H9 (cell line): ENCODE measurements around the gene INPP5B. TPM values are rescaled to one million over a fixed set of nuclear protein-coding genes. Genes with fewer than 3 reads are reported as not detected.

Source experiments
- DNase-seq: peaks from one replicate; pipeline ENCODE4 v3.0.0-alpha.2; 2017
- H2AFZ ChIP-seq: one replicate; pipeline ENCODE4 v1.6.1; 2013; ENCODE audit warnings: mild to moderate bottlenecking, low read length, control low read depth, moderate library complexity
- H2AK5ac ChIP-seq: 2 replicates; pipeline ENCODE4 v1.6.1; 2013; ENCODE audit warnings: low read length, control low read depth, mixed read lengths; ENCODE audit not compliant: insufficient read length
- H2BK120ac ChIP-seq: one replicate; pipeline ENCODE4 v1.6.1; 2013; ENCODE audit warnings: low read depth, mild to moderate bottlenecking, low read length, control low read depth, inconsistent platforms; ENCODE audit not compliant: poor library complexity, severe bottlenecking
- H2BK12ac ChIP-seq: 2 replicates; pipeline ENCODE4 v1.6.1; 2013; ENCODE audit warnings: low read length, control low read depth, mixed read lengths, low read depth; ENCODE audit not compliant: insufficient read length
- H2BK15ac ChIP-seq: 2 replicates; pipeline ENCODE4 v1.6.1; 2013; ENCODE audit warnings: low read depth, low read length, control low read depth
- H2BK20ac ChIP-seq: one replicate; pipeline ENCODE4 v1.6.1; 2013; ENCODE audit warnings: low read depth, mild to moderate bottlenecking, low read length, control low read depth, inconsistent platforms; ENCODE audit not compliant: poor library complexity, severe bottlenecking
- H2BK5ac ChIP-seq: 2 replicates; pipeline ENCODE4 v1.6.1; 2013; ENCODE audit warnings: low read length, control low read depth, mixed read lengths; ENCODE audit not compliant: insufficient read length
- H3K14ac ChIP-seq: 2 replicates; pipeline ENCODE4 v1.6.1; 2013; ENCODE audit warnings: low read length, control low read depth; ENCODE audit not compliant: insufficient read depth
- H3K18ac ChIP-seq: 2 replicates; pipeline ENCODE4 v1.6.1; 2013; ENCODE audit warnings: low read depth, mild to moderate bottlenecking, mixed read lengths, low read length, control low read depth; ENCODE audit not compliant: insufficient read length
- H3K23ac ChIP-seq: 2 replicates; pipeline ENCODE4 v1.6.1; 2013; ENCODE audit warnings: low read length, control low read depth, mixed read lengths, low read depth; ENCODE audit not compliant: insufficient read length
- H3K23me2 ChIP-seq: 2 replicates; pipeline ENCODE4 v1.6.1; 2013; ENCODE audit warnings: low read depth, mild to moderate bottlenecking, mixed read lengths, low read length, control low read depth; ENCODE audit not compliant: insufficient read length, poor library complexity, severe bottlenecking
- H3K27ac ChIP-seq: 2 replicates; pipeline ENCODE4 v1.5.1; 2013; ENCODE audit warnings: low read length, control low read depth, mixed read lengths, low read depth; ENCODE audit not compliant: insufficient read length
- H3K27me3 ChIP-seq: 2 replicates; pipeline ENCODE4 v1.6.1; 2013; ENCODE audit warnings: low read length, control low read depth, inconsistent platforms; ENCODE audit not compliant: insufficient read depth
- H3K4ac ChIP-seq: 2 replicates; pipeline ENCODE4 v1.6.1; 2013; ENCODE audit warnings: low read depth, mild to moderate bottlenecking, control low read depth, inconsistent platforms, low read length, moderate library complexity
- H3K4me1 ChIP-seq: 2 replicates; pipeline ENCODE4 v1.6.1; 2013; ENCODE audit warnings: low read length, control low read depth, inconsistent platforms; ENCODE audit not compliant: insufficient read depth
- H3K4me2 ChIP-seq: 2 replicates; pipeline ENCODE4 v1.6.1; 2013; ENCODE audit warnings: low read length, control low read depth, mixed read lengths; ENCODE audit not compliant: insufficient read length, insufficient read depth
- H3K56ac ChIP-seq: 2 replicates; pipeline ENCODE4 v1.6.1; 2013; ENCODE audit warnings: low read depth, mild to moderate bottlenecking, mixed read lengths, low read length, control low read depth; ENCODE audit not compliant: insufficient read length
- H3K79me1 ChIP-seq: 2 replicates; pipeline ENCODE4 v1.6.1; 2013; ENCODE audit warnings: low read depth, mild to moderate bottlenecking, moderate library complexity, low read length, control low read depth, inconsistent platforms; ENCODE audit not compliant: insufficient read depth, poor library complexity, severe bottlenecking
- H3K79me2 ChIP-seq: 2 replicates; pipeline ENCODE4 v1.6.1; 2013; ENCODE audit warnings: low read length, control low read depth, inconsistent platforms; ENCODE audit not compliant: insufficient read depth
- H3K9ac ChIP-seq: 2 replicates; pipeline ENCODE4 v1.6.1; 2013; ENCODE audit warnings: low read length, control low read depth, mixed read lengths; ENCODE audit not compliant: insufficient read length; ENCODE audit errors: extremely low read depth
- H3K9me3 ChIP-seq: one replicate; pipeline ENCODE4 v1.6.1; 2013; ENCODE audit warnings: low read depth, low read length, inconsistent platforms; ENCODE audit not compliant: control insufficient read depth
- H3T11ph ChIP-seq: one replicate; pipeline ENCODE4 v1.6.1; 2013; ENCODE audit warnings: mild to moderate bottlenecking, low read length, control low read depth, inconsistent platforms
- H4K20me1 ChIP-seq: one replicate; pipeline ENCODE4 v1.6.1; 2013; ENCODE audit not compliant: control insufficient read depth, insufficient read length, insufficient read depth
- H4K5ac ChIP-seq: 2 replicates; pipeline ENCODE4 v1.6.1; 2013; ENCODE audit warnings: low read depth, mild to moderate bottlenecking, mixed read lengths, low read length, control low read depth; ENCODE audit not compliant: insufficient read length
- H4K8ac ChIP-seq: replicated peaks from 2 replicates; pipeline ENCODE4 v1.6.1; 2013; ENCODE audit warnings: low read length, control low read depth, mixed read lengths, low read depth; ENCODE audit not compliant: insufficient read length
- H4K91ac ChIP-seq: 2 replicates; pipeline ENCODE4 v1.6.1; 2013; ENCODE audit warnings: low read depth, mild to moderate bottlenecking, moderate library complexity, mixed read lengths, low read length, control low read depth; ENCODE audit not compliant: insufficient read length
- H3K27ac Mint-ChIP-seq, 3 experiments: 2 replicates in 2 of 3; 3 replicates in 1 of 3; pipeline ENCODE4 v1.8.0; 2020 to 2021; ENCODE audit warnings: mixed read lengths in 3 of 3, mild to moderate bottlenecking in 1 of 3, moderate library complexity in 1 of 3
- H3K27me3 Mint-ChIP-seq: 2 replicates; pipeline ENCODE4 v1.8.0; 2021; ENCODE audit warnings: low read depth, mild to moderate bottlenecking, moderate library complexity, mixed read lengths
- H3K36me3 Mint-ChIP-seq, 3 experiments: 2 replicates in 2 of 3; 3 replicates in 1 of 3; pipeline ENCODE4 v1.8.0; 2020 to 2021; ENCODE audit warnings: low read depth in 3 of 3, mixed read lengths in 3 of 3; ENCODE audit not compliant: insufficient read depth in 1 of 3
- H3K4me1 Mint-ChIP-seq, 2 experiments: 2 replicates each; pipeline ENCODE4 v1.8.0; 2020; ENCODE audit warnings: mixed read lengths in 2 of 2
- H3K4me3 Mint-ChIP-seq, 2 experiments: 2 replicates in 1 of 2; 3 replicates in 1 of 2; pipeline ENCODE4 v1.8.0; 2020 to 2021; ENCODE audit warnings: mild to moderate bottlenecking in 2 of 2, mixed read lengths in 2 of 2, moderate library complexity in 1 of 2
- H3K9me3 Mint-ChIP-seq, 2 experiments: 2 replicates in 1 of 2; 3 replicates in 1 of 2; pipeline ENCODE4 v1.8.0; 2020; ENCODE audit warnings: mild to moderate bottlenecking in 2 of 2, mixed read lengths in 2 of 2, moderate library complexity in 1 of 2
- CTCF ChIP-seq: fragments of 200-600 bp; sonication (generic); conservative IDR thresholded peaks from 3 replicates; pipeline ENCODE4 v1.8.0; 2021; ENCODE audit warnings: antibody characterized with exemption, mild to moderate bottlenecking
- WGBS: extraction: QIAGEN DNeasy Blood & Tissue Kit; methylation state at CpG from one replicate; pipeline ENCODE4 v1.1.7; 2013; ENCODE audit warnings: missing lambda C conversion rate, low lambda C conversion rate, mixed read lengths; ENCODE audit not compliant: insufficient read length; ENCODE audit errors: extremely low coverage; 5-methylcytosine and 5-hydroxymethylcytosine counted together
- total RNA-seq: library from RNA; stranded (reverse); gene quantifications from 2 replicates; pipeline ENCODE4 v1.2.1, GENCODE V29; 2021

INPP5B gene
- total RNA-seq, 1 experiment from 2014 or later = 28.2 TPM

GRCh38 chr1:37841652-37842051 is 105.2 kb downstream of the INPP5B start:
- no CpG with 5 or more reads among the region's 3 CpGs for WGBS
- H3K27me3 Mint-ChIP-seq = no peaks in the 10 kb centered on the region
- TF ChIP-seq CTCF = no peak
- H3K36me3 Mint-ChIP-seq = peaks cover 5 to 27% (median 9%) of the 10 kb centered on the region in 3 experiments; a peak in 6 of 7 replicates
- DNase-seq = no peak
- no peak overlapping the region for H3K27ac ChIP-seq
- H2BK120ac ChIP-seq = no peak overlapping the region
- H3K79me1 ChIP-seq = no peaks in the 10 kb centered on the region
- H3K23ac ChIP-seq = no peak overlapping the region
- H2BK20ac ChIP-seq = no peak overlapping the region
- no peak overlapping the region for H3K4ac ChIP-seq
- no peaks in the 10 kb centered on the region for H3K9me3 Mint-ChIP-seq
- H3K23me2 ChIP-seq = no peaks in the 10 kb centered on the region
- no peaks in the 10 kb centered on the region for H3K27me3 ChIP-seq
- no peaks in the 10 kb centered on the region for H3K4me1 Mint-ChIP-seq
- no peak overlapping the region for H2AK5ac ChIP-seq
- H4K20me1 ChIP-seq = no peaks in the 10 kb centered on the region
- H2BK5ac ChIP-seq = no peak overlapping the region
- no peaks in the 10 kb centered on the region for H3K4me1 ChIP-seq
- no peak overlapping the region for H3K27ac Mint-ChIP-seq
- H3T11ph ChIP-seq = no peak overlapping the region
- no peaks in the 10 kb centered on the region for H3K9me3 ChIP-seq
- no peak overlapping the region for H2BK15ac ChIP-seq
- H3K14ac ChIP-seq = no peak overlapping the region
- no peak overlapping the region for H4K5ac ChIP-seq
- H3K4me2 ChIP-seq = no peak overlapping the region
- H4K91ac ChIP-seq = no peak overlapping the region
- no peak overlapping the region for H2AFZ ChIP-seq
- H3K79me2 ChIP-seq = no peaks in the 10 kb centered on the region
- H4K8ac ChIP-seq = no peak overlapping the region
- H3K4me3 Mint-ChIP-seq = no peak overlapping the region
- no peak overlapping the region for H3K9ac ChIP-seq
- no peak overlapping the region for H2BK12ac ChIP-seq
- H3K18ac ChIP-seq = no peak overlapping the region
- H3K56ac ChIP-seq = no peak overlapping the region
